Nephron progenitor cell (in vitro differentiated cells): ENCODE results near the gene SOWAHA.
A peak's percentile ranks its signal among the peaks of the same experiment; 100 is the strongest.

Source experiments
- DNase-seq: peaks from one replicate; pipeline ENCODE4 v3.0.0; 2021
- H3K27ac Mint-ChIP-seq: 2 replicates; pipeline ENCODE4 v1.8.0; 2021; ENCODE audit warnings: mild to moderate bottlenecking, moderate library complexity, mixed read lengths
- H3K27me3 Mint-ChIP-seq: 2 replicates; pipeline ENCODE4 v1.8.0; 2021; ENCODE audit warnings: mild to moderate bottlenecking, low read depth, mixed read lengths; ENCODE audit not compliant: poor library complexity
- H3K36me3 Mint-ChIP-seq: 2 replicates; pipeline ENCODE4 v1.8.0; 2021; ENCODE audit warnings: low read depth, mixed read lengths
- H3K4me1 Mint-ChIP-seq: 2 replicates; pipeline ENCODE4 v1.8.0; 2021; ENCODE audit warnings: mixed read lengths
- H3K4me3 Mint-ChIP-seq: 2 replicates; pipeline ENCODE4 v1.8.0; 2021; ENCODE audit warnings: mild to moderate bottlenecking, moderate library complexity, mixed read lengths
- H3K9me3 Mint-ChIP-seq: 2 replicates; pipeline ENCODE4 v1.8.0; 2021; ENCODE audit warnings: mild to moderate bottlenecking, moderate library complexity, mixed read lengths
- CTCF ChIP-seq: fragments of 200-600 bp; sonication (generic); IDR thresholded peaks from 2 replicates; pipeline ENCODE4 v1.5.0; 2021; ENCODE audit warnings: antibody characterized with exemption

Gene SOWAHA

DNA sequence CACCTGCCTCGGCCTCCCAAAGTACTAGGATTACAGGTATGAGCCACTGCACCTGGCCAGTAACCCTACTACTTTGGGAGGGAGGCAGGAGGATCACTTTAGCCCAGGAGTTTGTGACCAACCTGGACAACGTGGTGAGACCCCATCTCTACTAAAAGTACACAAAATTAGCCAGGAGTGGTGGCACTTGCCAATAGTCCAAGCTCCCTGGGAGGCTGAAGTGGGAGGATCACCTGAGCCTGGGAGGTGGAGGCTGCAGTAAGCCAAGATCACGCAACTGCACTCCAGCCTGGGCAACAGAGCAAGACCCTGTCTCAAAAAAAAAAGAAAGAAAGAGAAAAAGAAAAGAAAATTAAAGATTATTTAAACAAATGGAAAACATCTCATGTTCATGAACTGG is 42.9 kb downstream of the SOWAHA start:
- DNase-seq: no peak
- no peaks in the 10 kb centered on the region for H3K4me1 Mint-ChIP-seq
- H3K27ac Mint-ChIP-seq: no peak overlapping the region
- peaks cover 28% of the 10 kb centered on the region for H3K27me3 Mint-ChIP-seq
- no peaks in the 10 kb centered on the region for H3K9me3 Mint-ChIP-seq
- no peak overlapping the region for H3K4me3 Mint-ChIP-seq
- no peaks in the 10 kb centered on the region for H3K36me3 Mint-ChIP-seq
- TF ChIP-seq CTCF: no peak

- no peaks in the 10 kb centered on the region for H3K9me3 Mint-ChIP-seq
- DNase-seq: no peak
- no peaks in the 10 kb centered on the region for H3K4me1 Mint-ChIP-seq
- TF ChIP-seq CTCF: no peak
- peaks cover 41% of the 10 kb centered on the region for H3K27me3 Mint-ChIP-seq
- H3K36me3 Mint-ChIP-seq: no peaks in the 10 kb centered on the region
- H3K27ac Mint-ChIP-seq: no peak overlapping the region
- H3K4me3 Mint-ChIP-seq: no peak overlapping the region
Observed at GRCh38 chr5:132859889-132860437, 46.9 kb downstream of the SOWAHA start.

DNA sequence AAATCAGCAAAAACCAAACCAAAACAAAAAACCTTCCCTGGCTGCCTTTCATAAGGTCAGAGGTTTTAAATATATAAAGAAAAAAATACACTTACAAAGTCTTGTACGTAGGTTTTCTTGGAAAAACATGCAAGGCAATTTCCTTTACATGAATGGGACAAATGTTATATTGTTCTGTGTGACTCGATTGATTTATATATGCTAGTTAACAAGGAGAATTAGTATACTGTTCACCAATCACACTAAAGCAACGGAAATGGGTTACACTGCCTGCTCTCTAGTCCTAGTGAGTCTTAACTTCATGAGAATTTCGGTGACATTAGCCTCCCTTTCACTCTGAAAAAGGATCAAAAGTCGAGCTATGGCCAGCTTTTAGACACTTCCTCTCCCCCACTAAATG is 47.6 kb downstream of the SOWAHA start:
- H3K27ac Mint-ChIP-seq: no peak overlapping the region
- no peak for DNase-seq
- peaks cover 41% of the 10 kb centered on the region for H3K27me3 Mint-ChIP-seq
- no peak overlapping the region for H3K4me3 Mint-ChIP-seq
- no peaks in the 10 kb centered on the region for H3K36me3 Mint-ChIP-seq
- H3K9me3 Mint-ChIP-seq: no peaks in the 10 kb centered on the region
- TF ChIP-seq CTCF: no peak
- peaks cover 7% of the 10 kb centered on the region for H3K4me1 Mint-ChIP-seq

DNA sequence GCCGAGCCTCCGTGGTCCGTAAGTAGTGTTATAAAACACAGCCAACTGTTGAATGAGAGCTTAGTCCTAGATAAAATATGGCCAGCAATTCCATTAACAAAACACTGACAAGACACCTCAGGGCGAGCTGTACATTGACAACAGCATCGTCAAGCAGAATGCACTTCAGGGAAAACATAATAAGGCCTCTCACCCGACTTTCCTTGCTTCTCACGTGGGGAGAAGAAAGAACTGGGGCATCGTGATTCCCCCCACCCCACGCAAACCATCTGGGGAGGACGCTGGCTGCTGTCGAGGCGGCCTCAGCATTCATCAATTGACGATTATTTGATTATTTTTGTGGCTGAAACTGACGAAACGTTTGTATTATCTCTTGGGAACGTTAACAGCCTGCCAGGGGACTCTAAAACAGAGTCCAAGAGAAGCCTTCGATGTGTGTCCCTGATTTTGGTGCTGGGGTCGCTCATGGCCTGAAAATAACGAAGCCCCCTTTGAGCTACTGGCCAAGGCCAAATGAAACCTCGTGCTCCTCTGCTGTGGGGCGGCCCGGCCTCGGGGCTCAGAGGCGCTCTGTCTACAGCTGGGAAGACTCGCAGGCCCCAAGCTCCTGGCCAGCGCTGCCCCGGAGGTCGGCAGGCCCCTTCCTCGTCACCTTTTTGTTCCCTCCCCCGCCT is 52.7 kb downstream of the SOWAHA start:
- H3K27me3 Mint-ChIP-seq: peaks cover 18% of the 10 kb centered on the region
- peaks cover 27% of the 10 kb centered on the region for H3K4me1 Mint-ChIP-seq
- H3K36me3 Mint-ChIP-seq: peaks cover 18% of the 10 kb centered on the region
- peak overlapping the region; percentile 100 for H3K4me3 Mint-ChIP-seq
- TF ChIP-seq CTCF: no peak
- H3K9me3 Mint-ChIP-seq: no peaks in the 10 kb centered on the region
- peak overlapping the region; percentile 100 for H3K27ac Mint-ChIP-seq
- no peak for DNase-seq
